ENCODE data around the gene TRIM66.

GRCh38 chr11:8711895-8712442 lies 29.5 kb upstream of the TRIM66 start:
- TF ChIP-seq CTCF (conservative IDR thresholded peaks at IDR 0.05; ENCODE audit: low read length) (no peak), EZH2phosphoT487 (IDR thresholded peaks at IDR 0.05; ENCODE audit: borderline replicate concordance, low read depth, low read length) (no peak)
